ENCODE results near the gene SSTR4. TPM values are rescaled to one million over a fixed set of nuclear protein-coding genes. Genes with fewer than 3 reads are reported as not detected.

Gene SSTR4
- polyA plus RNA-seq, 2 of the 4 experiments (the other 2 are of a cell fraction) = 0.08 TPM; not detected in 1

GRCh38 chr20:23008667-23009066 lies 26.4 kb upstream of the SSTR4 start:
- Histone ChIP-seq H3K4me1 (peaks cover 53% of the 10 kb centered on the region), H3K27ac (peak overlapping the region; percentile 49 to 61), H3K9me3 (no peaks in the 10 kb centered on the region), H3K4me2 (peak overlapping the region; percentile 52), H3K4me3 (no peak overlapping the region)
- ChIA-PET CTCF (interaction anchor here (1.2 to 1.4 kb wide), 3 partner anchors 189 to 317 kb away, joined by 3 to 5 read pairs (median 3); no protein-coding TSS in a partner anchor), POLR2A (no interaction called here)
- DNase-seq (ENCODE audit: low read depth in 1 of 2, low spot score in 1 of 2) (peak in 1 of 2 experiments; percentile 51), FAIRE-seq (no peak), ATAC-seq (peak; percentile 35 to 63; a peak in 3 of 6 replicates)
- TF ChIP-seq SMC3 (IDR thresholded peaks at IDR 0.05) = 0 out of 3 replicates have a peak, but pooled peaks have one; percentile 10
- no peak for TF ChIP-seq CTCF (IDR thresholded peaks at IDR 0.05)
- no peak for TF ChIP-seq CHD4 (IDR thresholded peaks at IDR 0.05; ENCODE audit: borderline replicate concordance)
- no peak for TF ChIP-seq FOSL2 (IDR thresholded peaks at IDR 0.05)
- TF ChIP-seq FOSL2 (CRISPR knock-in tag; IDR thresholded peaks at IDR 0.05) = 0 out of 2 replicates have a peak, but pooled peaks have one; percentile 7
- TF ChIP-seq EP300 (IDR thresholded peaks at IDR 0.05) = 0 out of 5 replicates have a peak, but pooled peaks of 1 of the 2 experiments have one; percentile 15
- peak; percentile 22 to 46; a peak in 3 of 5 replicates for TF ChIP-seq RAD21 (conservative IDR thresholded peaks at IDR 0.05 in 1 of 2, IDR thresholded peaks at IDR 0.05 in 1 of 2)
- no peak for TF ChIP-seq CBX8 (IDR thresholded peaks at IDR 0.05)
- WGBS (ENCODE audit: missing lambda C conversion rate) = 55% methylated on average over 2 of the region's 2 CpGs

GRCh38 chr20:23009636-23010035 lies 25.5 kb upstream of the SSTR4 start:
- FAIRE-seq (peak; percentile 96), DNase-seq (ENCODE audit: low read depth in 1 of 2, low spot score in 1 of 2) (peak; percentile 51 to 67), ATAC-seq (peak; percentile 67 to 74; a peak in 5 of 6 replicates)
- Histone ChIP-seq H3K4me2 (peak overlapping the region; percentile 55), H3K27ac (peak overlapping the region; percentile 67 to 83), H3K4me1 (peaks cover 56% of the 10 kb centered on the region), H3K9me3 (no peaks in the 10 kb centered on the region), H3K4me3 (no peak overlapping the region)
- peak; percentile 49 for TF ChIP-seq MAX (IDR thresholded peaks at IDR 0.05)
- no peak for TF ChIP-seq BHLHE40 (IDR thresholded peaks at IDR 0.05; ENCODE audit: low read depth, low read length)
- TF ChIP-seq JUN (IDR thresholded peaks at IDR 0.05) = 0 out of 5 replicates have a peak, but pooled peaks of 1 of the 2 experiments have one; percentile 27
- POLR2A ChIA-PET = interaction anchor here (0.8 kb wide), 1 partner anchor 318 kb away, joined by 3 read pairs; no protein-coding TSS in a partner anchor
- WGBS (ENCODE audit: missing lambda C conversion rate) = 2% methylated on average over 3 of the region's 3 CpGs
- CTCF ChIA-PET = interaction anchor here (0.7 to 1.5 kb wide), 4 partner anchors 8 to 319 kb away, joined by 3 to 5 read pairs (median 4); no protein-coding TSS in a partner anchor

GRCh38 chr20:23010096-23010495 lies 25.0 kb upstream of the SSTR4 start:
- peak overlapping the region; percentile 67 to 83 for H3K27ac ChIP-seq
- peaks cover 56% of the 10 kb centered on the region for H3K4me1 ChIP-seq
- FAIRE-seq = no peak
- WGBS (ENCODE audit: missing lambda C conversion rate) = 82% methylated on average over 4 of the region's 5 CpGs
- no peak for DNase-seq (ENCODE audit: low read depth in 1 of 2, low spot score in 1 of 2)
- peak in 1 of 2 experiments; percentile 22; a peak in 3 of 6 replicates for ATAC-seq
- POLR2A ChIA-PET = interaction anchor here (0.8 kb wide), 1 partner anchor 318 kb away, joined by 3 read pairs; no protein-coding TSS in a partner anchor
- CTCF ChIA-PET = interaction anchor here (0.7 to 1.5 kb wide), 3 partner anchors 8 to 209 kb away, joined by 3 to 5 read pairs (median 5); no protein-coding TSS in a partner anchor
- H3K4me3 ChIP-seq = no peak overlapping the region
- peak overlapping the region; percentile 55 for H3K4me2 ChIP-seq
- TF ChIP-seq RAD21 (conservative IDR thresholded peaks at IDR 0.05 in 1 of 2, IDR thresholded peaks at IDR 0.05 in 1 of 2) = 0 out of 5 replicates have a peak, but pooled peaks of 1 of the 2 experiments have one; percentile 2
- no peak for TF ChIP-seq NPAS2 (CRISPR knock-in tag; IDR thresholded peaks at IDR 0.05; ENCODE audit: borderline replicate concordance)
- H3K9me3 ChIP-seq = no peaks in the 10 kb centered on the region

GRCh38 chr20:23011008-23011721 lies 23.9 kb upstream of the SSTR4 start:
- no peak for FAIRE-seq
- CTCF ChIA-PET = interaction anchor here (1.2 to 1.4 kb wide), 4 partner anchors 26 to 288 kb away, joined by 3 to 4 read pairs (median 3); partner anchors contain the start of gene THBD

More at GRCh38 chr20:23011008-23011721, 23.9 kb upstream of the SSTR4 start:
- ATAC-seq (no peak), DNase-seq (ENCODE audit: low read depth in 1 of 2, low spot score in 1 of 2) (no peak)
- H3K9me3 ChIP-seq = no peaks in the 10 kb centered on the region
- no peak overlapping the region for H3K4me2 ChIP-seq
- H3K27ac ChIP-seq = peak overlapping the region; percentile 67 to 83
- TF ChIP-seq SMC3 (IDR thresholded peaks at IDR 0.05) = no peak
- no peak for TF ChIP-seq BHLHE40 (IDR thresholded peaks at IDR 0.05; ENCODE audit: low read depth, low read length)
- no peak for TF ChIP-seq FOSL2 (IDR thresholded peaks at IDR 0.05)
- TF ChIP-seq FOSL2 (CRISPR knock-in tag; IDR thresholded peaks at IDR 0.05) = no peak
- TF ChIP-seq RFX5 (IDR thresholded peaks at IDR 0.05) = no peak
- no peak for TF ChIP-seq REST (IDR thresholded peaks at IDR 0.05)
- POLR2A ChIA-PET = no interaction called here
- H3K4me1 ChIP-seq = peaks cover 56% of the 10 kb centered on the region
- H3K4me3 ChIP-seq = no peak overlapping the region
- 89% methylated on average over 11 of the region's 11 CpGs for WGBS (ENCODE audit: missing lambda C conversion rate)
